CD4-positive, alpha-beta T cell treated with Interleukin-21 for 1 hour (primary cell): Measurements from ENCODE around the gene SERPINC1.
"Not testable (repeated sequence)": the region's sequence is repeated elsewhere in the genome, so short reads cannot be mapped to it uniquely, and the experiment has no call there.

ENCODE experiments used
- DNase-seq: peaks from one replicate; pipeline ENCODE4 v3.0.0-alpha.2; 2020

Gene SERPINC1

GRCh38 chr1:173889885-173890284 lies 27.2 kb downstream of the SERPINC1 start:
- DNase-seq = no peak

GRCh38 chr1:173888749-173889148 lies 28.4 kb downstream of the SERPINC1 start:
- no peak for DNase-seq

GRCh38 chr1:173887627-173888026 lies 29.5 kb downstream of the SERPINC1 start:
- no peak for DNase-seq

- DNase-seq = no peak
These were observed 30.1 kb downstream of the SERPINC1 start for GRCh38 chr1:173886746-173887611.

GRCh38 chr1:173884701-173885100 lies 32.4 kb downstream of the SERPINC1 start:
- DNase-seq = no peak

GRCh38 chr1:173881117-173881516 lies 36.0 kb downstream of the SERPINC1 start:
- not testable (repeated sequence) for DNase-seq

- DNase-seq = no peak
These were observed 38.9 kb downstream of the SERPINC1 start for GRCh38 chr1:173878251-173878650.

GRCh38 chr1:173876732-173877131 lies 40.4 kb downstream of the SERPINC1 start:
- DNase-seq = no peak

- no peak for DNase-seq
These were observed 45.6 kb downstream of the SERPINC1 start for GRCh38 chr1:173871500-173871899.

GRCh38 chr1:173871091-173871490 lies 46.0 kb downstream of the SERPINC1 start:
- no peak for DNase-seq

GRCh38 chr1:173870252-173871075 lies 46.7 kb downstream of the SERPINC1 start:
- DNase-seq = peak; percentile 57

- DNase-seq = no peak
These were observed 48.1 kb downstream of the SERPINC1 start for GRCh38 chr1:173869021-173869359.

GRCh38 chr1:173868266-173869020 lies 48.7 kb downstream of the SERPINC1 start, which contains the start of gene ZBTB37:
ZBTB37 (plus strand) TSS chr1:173868380; CDS start chr1:173870226, 1,846 bp downstream.
- peak; percentile 93 for DNase-seq

- DNase-seq = peak; percentile 100
These were observed 49.3 kb downstream of the SERPINC1 start, which contains the start of gene GAS5 for GRCh38 chr1:173867753-173868265. GAS5 (minus strand) TSS chr1:173867989.

GRCh38 chr1:173867141-173867752 lies 49.9 kb downstream of the SERPINC1 start:
- no peak for DNase-seq

GRCh38 chr1:173866413-173867115 lies 50.6 kb downstream of the SERPINC1 start:
- no peak for DNase-seq

GRCh38 chr1:173865468-173866164 lies 51.5 kb downstream of the SERPINC1 start:
- no peak for DNase-seq

- no peak for DNase-seq
These were observed 52.8 kb downstream of the SERPINC1 start for GRCh38 chr1:173864179-173864867.

- no peak for DNase-seq
These were observed 53.6 kb downstream of the SERPINC1 start for GRCh38 chr1:173863224-173864161.
